Right lung (tissue), 5 donors: ENCODE data around the gene RPRD1B. TPM values are rescaled to one million over a fixed set of nuclear protein-coding genes. Genes with fewer than 3 reads are reported as not detected.

Experiments used
- DNase-seq, 2 donors: peaks; one replicate each; pipeline ENCODE4 v3.0.0-alpha.2; 2013
- polyA plus RNA-seq, 5 donors: library from polyadenylated mRNA; unstranded; fragments of 120-200 nt; gene quantifications; one replicate each; pipeline versions ENCODE4 v1.2.1 to v1.2.3, GENCODE V29; 2013; ENCODE audit warnings: inconsistent platforms in 1 of 5, low replicate concordance in 1 of 5; ENCODE audit not compliant: insufficient read length in 5 of 5, insufficient read depth in 1 of 5

RPRD1B gene
- polyA plus RNA-seq, 5 donors = 38.1 to 49.8 (median 46.7) TPM

DNA sequence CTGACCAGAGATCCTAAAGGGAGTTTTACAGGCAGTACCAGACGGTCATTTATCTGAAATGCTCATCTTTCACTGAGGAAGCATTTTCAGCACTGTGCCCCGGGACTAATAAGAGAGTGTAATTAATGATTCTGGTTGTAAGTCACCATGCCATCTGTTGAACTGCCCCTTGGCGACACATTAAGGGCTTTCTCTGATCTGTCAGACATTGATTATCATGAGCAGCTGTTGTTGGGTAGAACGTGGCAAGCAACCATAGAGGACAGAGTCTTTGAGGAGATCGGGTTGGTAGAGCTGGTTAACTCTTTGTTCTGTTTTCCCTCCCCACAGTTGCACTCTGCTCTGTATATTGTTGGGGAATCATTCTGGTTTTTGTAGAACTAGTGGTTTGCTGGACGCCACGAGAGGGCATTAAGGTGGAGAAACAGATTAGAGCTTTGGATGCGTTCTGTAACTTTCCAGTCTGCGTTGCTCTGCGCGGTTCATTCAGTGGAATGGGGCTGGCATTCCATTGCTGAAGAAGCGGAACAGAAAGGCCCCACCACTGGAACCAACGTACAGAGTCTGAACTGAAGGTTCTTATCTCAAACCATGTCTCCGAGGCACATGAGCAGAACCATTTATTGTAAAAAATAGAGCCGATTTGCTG lies 34.3 kb downstream of the RPRD1B start:
- DNase-seq = no peak

DNA sequence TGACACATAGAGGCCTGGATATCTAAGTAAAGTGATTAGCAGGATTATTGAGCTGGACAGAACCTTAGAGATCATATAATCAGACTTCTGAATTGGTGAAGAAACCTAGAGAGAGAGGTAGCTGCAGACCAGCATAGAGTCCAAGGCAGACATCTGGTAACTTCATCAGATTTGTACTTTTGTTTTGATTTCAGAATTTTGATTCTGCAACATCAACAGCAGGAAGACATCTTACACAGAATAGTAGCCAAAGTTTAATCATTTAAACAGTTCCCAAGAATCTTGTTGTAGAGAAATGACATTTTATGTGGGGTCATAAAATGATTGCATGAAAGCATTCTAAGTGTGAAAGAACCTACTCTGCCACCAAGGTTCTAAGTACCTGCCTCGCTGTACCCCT lies 39.4 kb downstream of the RPRD1B start:
- DNase-seq = no peak

DNA sequence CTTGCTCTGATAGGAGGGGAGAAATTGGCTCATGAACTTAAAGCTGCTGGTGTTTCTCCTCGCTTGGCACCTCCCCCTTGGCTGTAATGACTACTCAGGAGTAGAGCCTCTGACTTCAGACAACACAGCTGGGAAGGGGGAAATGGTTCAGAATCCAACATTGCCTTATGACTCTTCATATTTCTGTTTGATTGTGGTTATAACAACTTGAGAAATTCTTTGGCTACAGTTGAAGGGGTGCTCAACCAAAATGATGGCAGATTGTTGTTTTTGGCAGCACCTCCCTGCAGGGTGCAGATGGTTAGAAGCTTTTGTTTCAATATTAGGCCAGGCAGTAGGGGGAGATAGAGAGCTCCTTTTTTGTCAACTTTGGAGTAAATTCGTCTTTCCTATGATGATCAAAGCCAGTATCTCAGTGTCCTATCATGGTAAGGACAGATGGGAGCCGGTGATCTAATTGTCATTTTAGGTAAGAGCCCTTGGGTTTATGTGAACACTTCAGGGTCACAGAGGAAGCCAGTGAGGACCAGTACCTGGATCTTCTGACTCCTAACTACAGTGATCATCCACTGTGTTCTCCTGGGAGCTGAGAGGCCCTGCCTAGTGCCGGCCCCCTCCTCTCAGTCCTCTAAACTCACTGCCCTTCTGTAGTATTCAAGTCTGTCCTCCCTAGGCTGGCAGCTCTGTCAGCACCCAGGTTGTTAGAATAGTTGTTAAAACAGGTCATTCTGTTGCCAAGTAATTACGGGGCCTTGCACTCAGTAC lies 39.9 kb downstream of the RPRD1B start:
- DNase-seq = peak; percentile 90 to 91

DNA sequence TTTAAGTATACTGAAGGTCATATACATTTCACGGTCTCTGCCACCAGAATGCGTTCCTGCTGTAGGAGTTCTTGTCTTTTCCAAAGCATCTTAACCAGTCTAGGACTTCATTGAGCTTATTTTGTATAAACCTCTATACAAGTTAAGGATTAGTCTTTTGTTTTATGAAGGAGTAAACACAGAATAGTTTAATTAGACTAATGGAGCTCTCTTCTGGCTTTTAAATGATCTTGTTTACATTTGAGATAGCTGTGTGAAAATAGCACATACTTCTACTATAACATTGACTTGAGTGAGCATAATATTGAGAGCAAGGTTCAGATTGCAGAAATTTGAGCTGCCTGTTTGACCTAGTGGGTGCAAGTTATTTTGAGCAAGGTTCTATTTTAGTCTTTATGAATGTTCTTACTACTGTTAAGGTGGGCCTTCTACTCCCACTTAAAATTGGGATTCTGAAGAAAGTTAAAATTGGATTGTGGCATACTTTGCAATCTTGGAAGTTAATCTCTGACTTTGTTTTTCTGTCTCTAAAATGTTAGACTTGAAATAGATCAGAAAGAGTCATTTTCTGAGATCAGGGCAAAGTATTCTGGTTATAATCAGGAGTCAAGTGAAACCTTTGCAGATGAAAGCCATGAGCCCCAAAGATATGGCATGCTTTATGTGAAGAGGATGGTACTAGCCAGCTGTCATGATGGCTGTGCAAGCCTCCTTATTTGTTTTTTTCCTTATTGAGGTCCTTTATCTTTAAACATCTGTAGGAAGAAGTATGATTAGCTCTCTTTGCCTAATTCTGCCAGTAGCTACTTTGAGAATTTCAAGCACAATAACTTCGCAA lies 41.8 kb downstream of the RPRD1B start:
- no peak for DNase-seq

DNA sequence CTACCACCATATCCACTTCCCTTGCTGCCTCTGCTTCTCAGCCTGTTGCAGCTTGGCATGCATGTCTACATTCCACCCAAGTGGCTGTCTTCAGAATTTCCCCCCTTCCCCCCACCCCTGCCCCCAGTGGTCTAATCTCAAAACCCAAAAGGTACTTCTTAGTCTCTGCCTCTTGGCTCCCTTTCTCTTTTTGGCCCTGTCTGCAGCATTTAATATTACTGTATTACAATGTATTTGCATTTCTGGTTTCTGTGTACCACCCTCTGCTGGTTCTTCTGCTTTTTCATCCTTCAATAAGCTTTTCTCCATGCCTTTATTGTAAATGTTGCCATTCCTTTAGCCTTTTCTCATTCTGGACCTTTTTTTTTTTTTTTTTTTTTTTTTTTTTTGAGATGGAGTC lies 43.0 kb downstream of the RPRD1B start:
- no peak for DNase-seq

DNA sequence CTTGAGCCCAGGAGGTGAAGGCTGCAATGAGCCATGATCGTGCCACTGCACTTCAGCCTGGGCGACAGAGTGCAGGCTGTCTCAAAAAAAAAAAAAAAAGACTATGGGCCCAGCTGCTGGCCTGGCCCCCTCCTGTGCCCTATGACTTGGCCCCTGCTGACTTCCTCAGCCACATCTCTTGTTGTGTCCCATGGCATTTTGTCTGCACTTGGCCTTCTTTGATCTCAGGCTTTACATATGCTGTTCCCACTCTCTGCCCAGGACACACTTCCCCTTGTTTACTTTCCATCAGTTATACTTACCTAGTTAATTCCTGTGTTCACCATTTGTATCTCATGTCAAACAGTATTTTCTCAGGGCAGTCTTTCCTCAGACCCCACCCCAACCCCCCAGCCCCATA lies 44.5 kb downstream of the RPRD1B start:
- no peak for DNase-seq

DNA sequence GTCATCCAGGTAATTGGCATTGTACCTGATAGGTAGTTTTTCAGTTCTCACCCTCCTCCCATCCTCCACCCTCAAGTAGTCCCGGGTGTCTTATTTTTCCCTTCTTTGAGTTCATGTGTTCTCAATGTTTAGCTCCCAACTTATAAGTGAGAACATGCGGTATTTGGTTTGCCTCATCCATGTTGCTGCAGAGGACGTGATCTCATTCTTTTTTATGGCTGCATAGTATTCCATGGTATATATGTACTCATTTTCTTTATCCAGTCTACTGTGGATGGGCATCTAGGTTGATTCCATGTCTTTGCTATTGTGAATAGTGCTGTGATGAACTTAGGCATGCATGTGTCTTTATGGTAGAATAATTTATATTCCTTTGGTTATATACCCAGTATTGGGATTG lies 45.8 kb downstream of the RPRD1B start:
- DNase-seq = no peak

DNA sequence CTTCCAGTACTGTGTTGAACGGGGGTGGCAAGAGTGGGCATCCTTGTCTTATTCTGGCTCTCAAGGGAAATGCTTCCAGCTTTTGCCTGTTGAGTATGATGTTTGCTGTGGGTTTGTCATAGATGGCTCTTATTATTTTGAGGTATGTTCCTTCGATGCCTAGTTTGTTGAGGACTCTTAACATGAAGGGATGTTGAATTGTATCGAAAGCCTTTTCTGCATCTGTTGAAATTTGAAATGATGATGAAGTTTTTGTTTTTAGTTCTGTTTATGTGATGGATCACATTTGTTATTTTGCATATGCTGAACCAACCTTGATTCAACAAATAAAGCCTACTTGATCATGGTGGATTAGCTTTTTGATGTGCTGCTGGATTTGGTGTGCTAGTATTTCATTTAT lies 48.0 kb downstream of the RPRD1B start:
- no peak for DNase-seq

DNA sequence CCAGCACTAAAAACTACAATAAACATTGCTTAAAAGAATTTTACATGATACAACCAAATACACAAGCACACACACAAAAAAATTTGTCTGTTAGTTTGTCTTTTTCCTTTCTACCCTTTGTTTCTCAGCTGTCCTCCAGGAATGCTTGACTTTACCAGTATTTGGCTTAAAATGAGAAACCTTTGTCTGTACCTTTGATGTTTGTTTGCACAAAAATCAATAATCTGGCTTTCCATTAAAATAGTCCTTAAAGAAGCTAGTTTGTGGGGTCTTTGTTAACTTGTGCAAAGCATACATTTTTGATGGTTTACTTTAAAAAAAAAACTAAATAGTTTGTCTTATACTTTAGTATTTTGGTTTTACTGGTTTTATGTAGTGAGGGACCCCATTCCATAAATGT lies 49.3 kb downstream of the RPRD1B start:
- DNase-seq = no peak

DNA sequence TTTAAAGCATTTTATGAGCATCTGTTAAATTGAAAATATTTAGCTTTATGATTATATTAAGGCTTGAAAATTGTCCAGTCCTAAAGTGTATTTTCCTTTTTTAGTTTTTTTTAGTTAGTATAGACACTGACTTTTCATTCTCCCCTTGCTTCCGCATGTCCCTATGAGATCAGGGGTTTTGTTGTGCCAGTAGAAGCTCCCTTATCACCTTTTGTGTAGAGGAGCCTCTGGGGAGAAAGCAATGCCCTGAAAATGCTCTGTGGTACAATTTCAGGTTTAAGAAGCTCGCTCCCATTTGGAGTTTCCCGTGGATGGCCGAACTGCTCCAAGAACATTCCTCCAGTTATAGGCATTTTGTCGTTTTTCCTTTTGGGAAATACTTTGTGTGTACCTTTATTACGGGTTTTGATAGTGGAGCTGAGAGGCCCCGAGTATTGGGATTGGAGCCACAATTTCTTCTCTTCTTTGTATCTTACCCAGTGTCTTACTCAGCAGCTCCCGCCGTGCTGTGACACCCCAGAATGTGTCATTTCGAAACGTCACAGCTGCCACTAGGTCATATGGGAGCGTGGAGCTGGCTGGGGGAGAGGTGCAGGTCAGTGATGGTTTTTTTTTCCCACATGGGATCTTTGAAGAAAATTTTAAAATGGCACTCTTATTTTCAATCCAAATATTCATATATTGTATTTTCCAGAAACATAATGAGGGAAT lies 49.9 kb downstream of the RPRD1B start:
- no peak for DNase-seq

DNA sequence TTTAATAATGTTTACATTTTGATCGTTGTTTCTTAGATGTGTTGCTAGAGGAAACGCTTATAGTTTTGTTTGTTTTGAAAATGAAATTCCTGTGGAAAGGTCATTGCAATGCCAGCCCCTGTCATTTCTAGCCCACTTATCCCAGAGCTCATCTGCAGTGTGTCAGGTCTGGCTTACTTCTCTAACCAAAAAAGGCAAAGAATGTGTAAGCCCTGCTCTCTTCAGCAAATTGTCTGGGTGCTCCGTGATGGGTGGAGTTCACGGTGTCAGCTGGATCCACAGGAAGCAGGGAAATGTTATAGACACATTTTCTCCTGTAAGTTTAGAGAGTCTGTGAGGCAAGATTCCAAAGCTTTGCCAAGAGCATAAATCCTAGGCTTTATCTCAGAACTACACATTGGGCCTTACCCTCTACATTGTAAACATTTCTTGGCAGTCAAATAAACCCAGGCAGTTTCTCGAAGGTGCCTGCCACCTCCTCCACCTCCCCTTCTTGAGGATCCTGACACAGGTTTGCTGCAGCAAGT lies 50.9 kb downstream of the RPRD1B start:
- peak in 1 of 2 donors; percentile 53 for DNase-seq

DNA sequence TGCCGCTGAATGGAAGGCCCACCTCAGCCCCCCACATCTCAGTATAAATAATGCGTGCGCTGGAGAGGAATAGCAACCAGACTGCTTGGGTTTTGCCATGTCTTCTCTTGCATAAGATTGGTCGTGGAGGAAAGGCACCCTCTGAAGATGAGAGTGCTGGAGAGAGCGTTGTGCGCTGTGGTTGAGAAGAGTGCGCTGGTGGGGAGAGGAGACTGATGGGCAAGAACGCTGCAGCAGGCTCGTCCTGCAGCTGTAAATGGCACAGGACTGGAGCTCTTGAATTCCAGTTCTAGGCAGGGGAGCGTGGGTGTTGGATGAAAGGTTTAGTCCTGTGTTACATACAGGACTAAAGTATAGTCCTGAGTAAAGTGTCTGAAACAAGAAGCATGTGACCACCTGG lies 51.5 kb downstream of the RPRD1B start:
- DNase-seq = no peak

DNA sequence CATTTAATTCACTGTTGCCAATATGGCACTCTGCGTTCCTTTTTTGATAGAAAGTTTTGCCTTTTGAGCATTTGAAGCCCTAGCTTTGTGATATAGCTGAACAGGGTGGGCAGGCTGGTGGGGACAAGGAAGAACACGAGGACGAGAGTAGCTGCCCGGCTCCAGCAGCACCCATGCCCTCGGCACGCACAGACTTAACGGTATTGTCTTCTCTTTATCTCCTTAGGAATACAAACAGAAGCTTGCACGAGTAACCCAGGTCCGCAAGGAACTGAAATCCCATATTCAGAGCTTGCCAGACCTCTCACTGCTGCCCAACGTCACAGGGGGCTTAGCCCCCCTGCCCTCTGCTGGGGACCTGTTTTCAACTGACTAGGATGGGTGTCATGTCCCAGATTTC lies 56.0 kb downstream of the RPRD1B start:
- no peak for DNase-seq

DNA sequence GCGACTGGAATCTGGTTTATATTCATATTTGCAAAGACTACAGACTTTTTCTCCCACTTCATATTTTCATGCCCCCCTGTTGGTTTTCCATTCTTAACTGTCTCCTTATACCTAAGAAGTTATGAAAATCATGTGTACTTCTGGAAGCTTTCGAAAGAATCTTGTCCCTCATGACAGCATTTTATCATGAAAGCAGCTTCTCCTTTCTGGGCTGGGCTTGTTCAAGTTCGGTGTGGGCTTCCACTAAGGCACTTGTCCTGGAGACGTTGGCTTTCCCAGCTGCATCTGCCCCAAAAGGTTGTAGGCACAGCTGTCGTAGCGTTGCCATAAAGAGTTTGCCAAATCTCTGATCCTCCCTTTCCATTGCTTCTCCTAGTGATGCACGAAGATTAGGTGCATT lies 56.5 kb downstream of the RPRD1B start:
- no peak for DNase-seq

DNA sequence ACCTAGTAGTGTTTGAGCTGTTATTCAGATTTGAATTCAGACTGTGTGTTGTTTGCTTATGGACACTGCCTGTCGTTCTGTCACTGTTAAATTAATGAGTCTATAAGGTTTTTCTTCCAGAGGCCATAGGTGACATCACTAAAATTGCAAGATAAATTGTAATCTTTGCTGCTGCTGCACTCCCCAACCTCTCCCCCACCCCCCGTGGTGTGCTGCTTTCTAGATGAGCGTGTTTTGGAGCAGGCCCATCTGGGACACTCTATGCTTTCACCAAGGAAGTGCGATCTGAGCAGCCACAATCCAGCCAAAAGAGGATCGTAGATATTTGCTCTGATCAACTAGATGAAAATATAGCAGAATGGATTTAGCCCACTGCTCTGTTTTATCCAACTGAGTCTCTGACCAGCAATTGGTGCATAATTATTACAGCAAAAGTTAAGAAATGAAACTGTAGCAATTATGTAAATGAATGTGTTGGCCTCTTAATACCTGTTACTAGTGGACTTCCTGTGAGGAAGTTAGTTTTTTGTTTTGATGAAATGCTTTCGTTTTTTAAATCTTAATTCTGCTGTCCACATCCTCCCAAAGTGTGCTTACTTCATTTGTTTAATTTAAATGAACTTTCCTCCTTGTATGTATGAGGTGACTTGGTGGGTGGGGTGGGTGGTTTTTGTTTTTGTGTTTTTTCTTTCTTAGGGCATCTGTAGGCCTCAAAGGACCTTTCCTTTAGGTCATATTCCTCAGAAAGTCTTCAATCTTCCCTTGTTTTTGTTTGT lies 58.1 kb downstream of the RPRD1B start:
- no peak for DNase-seq

DNA sequence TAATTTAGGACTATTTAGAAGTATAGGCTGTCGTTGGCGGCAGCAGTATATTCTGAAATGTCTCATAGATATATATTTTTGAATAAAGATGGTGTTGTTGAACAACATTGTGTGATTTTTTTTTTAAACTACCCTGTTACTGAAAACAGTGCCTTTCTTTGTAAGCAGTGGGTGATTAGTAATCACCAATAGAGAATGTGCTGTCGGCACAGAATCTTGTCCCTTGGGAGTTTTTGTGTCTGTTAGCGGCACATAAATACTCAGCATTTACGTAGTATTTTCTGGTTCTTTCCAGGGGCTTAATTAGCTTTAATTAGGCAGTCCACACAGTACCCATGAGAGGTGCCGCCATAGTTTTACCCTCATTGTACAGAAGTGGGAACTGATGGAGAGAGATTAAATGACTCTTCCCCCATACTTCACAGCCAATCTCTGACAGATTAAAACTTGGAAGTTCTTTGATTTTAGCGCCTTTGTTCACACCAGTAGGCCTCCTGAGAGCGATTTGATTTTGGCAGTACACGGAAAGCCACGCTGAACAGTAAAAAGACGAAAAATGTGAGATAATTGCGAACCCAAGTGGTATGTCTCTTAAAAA lies 58.8 kb downstream of the RPRD1B start:
- no peak for DNase-seq

DNA sequence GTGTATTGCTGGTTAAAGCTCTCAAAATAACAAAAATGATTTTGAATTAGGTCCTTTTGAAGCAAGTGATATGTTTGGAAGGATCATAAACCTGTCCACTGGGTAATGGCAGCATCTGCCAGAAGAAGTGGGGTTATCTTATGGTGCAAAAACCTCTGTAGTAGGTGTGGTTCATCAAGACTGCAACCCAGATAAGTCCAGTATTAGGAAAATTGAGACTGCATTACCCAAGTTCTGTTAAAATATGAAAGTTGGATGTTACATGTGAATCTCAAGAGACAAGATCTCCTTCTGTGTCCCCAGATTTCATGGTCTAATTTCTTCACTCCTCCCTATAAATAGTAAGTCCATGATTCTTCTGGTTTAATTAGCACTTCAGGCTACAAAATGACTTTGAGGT lies 59.4 kb downstream of the RPRD1B start:
- DNase-seq = no peak

DNA sequence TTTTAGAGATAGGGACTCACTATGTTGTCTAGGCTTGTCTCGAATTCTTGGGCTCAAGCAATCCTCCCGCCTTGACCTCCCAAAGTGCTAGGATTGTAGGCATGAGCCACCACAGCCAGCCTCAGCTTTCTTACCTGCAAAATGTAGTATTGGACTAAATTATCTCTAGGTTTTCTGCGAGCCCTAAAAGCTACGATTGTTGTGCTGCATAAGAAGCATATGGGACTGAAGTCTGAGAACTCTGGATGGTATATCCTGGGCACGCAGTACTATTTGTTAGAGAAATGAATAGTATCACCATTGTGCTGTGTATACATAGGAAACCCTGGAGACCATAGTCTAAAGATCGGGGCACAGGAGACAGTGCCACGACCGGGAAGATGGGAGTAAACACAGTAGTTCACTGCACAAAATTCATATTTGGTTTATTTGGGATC lies 60.1 kb downstream of the RPRD1B start:
- DNase-seq = no peak

DNA sequence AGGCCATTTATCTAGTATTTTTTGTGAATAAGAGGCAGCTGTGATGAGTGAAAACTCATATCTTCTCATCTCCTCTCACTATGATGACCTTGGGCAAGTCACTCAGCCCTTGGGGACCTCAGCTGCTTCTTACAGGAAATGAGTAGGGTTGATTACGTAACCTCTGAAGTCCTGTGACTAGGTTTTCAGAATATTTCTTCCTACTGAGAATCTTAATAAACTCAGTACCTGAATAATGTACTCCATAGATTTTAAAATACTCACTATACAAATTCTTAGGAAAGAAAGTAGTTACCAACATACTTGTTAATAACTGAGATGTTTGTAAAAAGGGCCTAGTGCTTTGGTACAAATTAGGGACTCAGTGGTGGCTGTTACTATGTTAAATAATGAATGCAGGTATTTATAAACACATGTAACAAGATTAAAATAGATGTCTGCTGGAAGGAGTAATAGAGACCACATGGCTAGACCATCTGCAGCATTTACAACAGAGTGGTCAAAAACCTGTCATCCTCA lies 60.9 kb downstream of the RPRD1B start:
- DNase-seq = no peak

DNA sequence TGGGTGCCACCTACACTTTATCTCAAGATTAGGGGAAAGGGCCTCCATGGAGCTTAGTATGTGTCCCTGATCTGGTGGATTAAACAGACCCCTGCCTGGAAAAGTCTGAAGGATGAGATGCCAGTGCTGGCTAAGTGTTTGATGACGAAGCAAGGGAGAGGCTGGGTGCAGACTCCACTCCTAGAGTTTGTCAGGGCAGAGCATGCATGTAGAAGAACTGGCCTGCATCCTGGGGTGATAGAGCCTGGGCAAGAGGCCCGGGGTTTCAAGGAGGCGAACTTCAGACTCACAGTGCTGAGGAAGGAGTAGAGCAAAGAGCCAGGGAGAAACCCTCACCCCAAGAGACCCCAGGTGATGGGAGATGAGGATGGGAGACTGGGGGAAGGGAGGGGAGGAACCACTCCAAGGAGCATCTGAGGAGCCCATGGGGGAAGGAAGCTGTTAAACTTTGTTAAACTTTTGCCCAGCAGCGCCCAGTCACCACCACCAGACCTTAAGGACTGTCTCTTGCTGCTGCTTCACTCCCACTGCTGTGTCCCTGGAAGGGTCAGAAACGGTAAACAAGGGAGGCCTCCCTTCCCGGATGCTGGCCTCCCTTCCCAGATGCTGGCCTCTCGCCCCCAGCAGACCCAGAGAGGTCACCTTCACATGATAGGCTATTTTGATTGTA lies 61.6 kb downstream of the RPRD1B start:
- no peak for DNase-seq
